ENCODE data around the gene CHST8. TPM values are rescaled to one million over a fixed set of nuclear protein-coding genes. Genes with fewer than 3 reads are reported as not detected.

The CHST8 gene
- total RNA-seq, 2 experiments from 2014 or later: not detected

DNA sequence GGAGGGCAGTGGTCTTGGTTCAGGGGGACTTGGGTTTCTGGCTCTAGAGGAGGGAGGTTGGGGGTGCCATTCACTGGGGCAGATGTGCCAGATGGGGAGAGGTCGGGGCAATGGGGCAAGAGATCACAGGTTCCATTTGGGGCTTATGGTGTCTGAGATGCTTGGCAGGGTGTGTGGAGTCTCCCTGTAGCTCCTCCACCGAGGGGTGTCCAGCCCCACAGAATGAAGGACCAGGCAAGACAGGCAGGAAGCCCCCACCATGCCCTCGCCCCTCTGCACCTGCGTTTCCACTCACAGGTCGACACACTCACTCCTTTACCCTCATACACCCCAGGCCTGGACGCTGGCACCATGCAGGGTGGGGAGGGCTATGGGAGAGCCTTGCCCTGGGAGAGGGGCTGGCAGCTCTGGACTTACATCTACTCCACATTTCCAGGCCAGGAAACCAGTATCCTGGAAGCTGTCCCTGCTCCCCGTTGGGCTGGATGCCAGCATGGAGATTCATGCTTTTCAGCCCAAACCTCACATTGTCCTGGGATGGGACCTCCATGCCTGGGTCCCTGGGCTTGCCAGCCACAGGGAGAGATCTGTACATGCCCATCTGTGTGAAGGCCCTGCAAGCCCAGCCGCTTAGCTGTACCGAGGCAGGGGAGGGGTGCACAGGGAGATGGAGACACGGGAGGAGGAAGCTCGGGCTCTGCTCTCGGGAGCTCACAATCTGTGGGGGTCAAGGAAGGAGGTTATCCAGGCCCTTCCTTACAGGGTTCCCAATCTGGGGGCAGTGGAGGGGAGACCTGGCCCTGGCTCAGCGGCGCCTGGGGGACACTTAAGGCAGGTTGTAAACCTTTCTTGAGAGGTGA lies 77.1 kb downstream of the CHST8 start:
- Mint-ChIP-seq H3K9me3 (no peaks in the 10 kb centered on the region), H3K27ac (no peak overlapping the region), H3K4me1 (no peaks in the 10 kb centered on the region), H3K27me3 (no peaks in the 10 kb centered on the region), H3K36me3 (no peaks in the 10 kb centered on the region), H3K4me3 (no peak overlapping the region)
- DNase-seq: no peak

DNA sequence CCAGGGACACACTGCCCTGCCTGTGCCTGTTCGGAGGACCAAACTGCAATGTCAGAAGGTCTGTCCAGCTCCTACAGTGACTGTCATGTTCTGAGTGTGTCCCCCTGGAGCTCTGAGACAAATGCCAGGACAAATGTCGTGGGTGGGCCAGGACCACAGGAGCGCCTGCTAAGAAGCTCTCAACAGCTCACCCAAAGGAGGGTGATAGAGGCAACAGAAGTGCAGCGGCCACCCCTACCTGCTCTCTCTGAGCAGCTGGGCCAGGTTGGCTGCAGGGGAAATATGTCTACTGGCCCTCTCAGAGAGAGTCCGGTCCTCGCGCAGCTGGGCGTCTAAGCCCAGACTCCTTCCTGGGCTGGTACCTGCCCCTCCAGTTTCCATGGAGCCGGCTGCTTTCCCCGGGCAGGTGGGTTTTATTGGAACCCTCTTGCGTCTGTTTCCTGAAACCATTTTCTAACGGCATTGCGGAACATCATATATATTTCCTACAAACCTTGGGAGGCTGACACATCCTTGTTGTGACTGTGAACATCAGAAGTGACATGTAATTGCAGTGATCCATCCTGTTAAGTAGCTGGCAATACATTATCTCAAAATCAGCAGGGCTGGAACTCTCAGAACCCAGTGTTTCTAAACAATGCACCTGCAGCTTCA lies 78.1 kb downstream of the CHST8 start:
- H3K27ac Mint-ChIP-seq: no peak overlapping the region
- H3K27me3 Mint-ChIP-seq: no peaks in the 10 kb centered on the region
- no peaks in the 10 kb centered on the region for H3K9me3 Mint-ChIP-seq
- H3K4me3 Mint-ChIP-seq: no peak overlapping the region
- no peak for DNase-seq
- no peaks in the 10 kb centered on the region for H3K36me3 Mint-ChIP-seq
- no peaks in the 10 kb centered on the region for H3K4me1 Mint-ChIP-seq

DNA sequence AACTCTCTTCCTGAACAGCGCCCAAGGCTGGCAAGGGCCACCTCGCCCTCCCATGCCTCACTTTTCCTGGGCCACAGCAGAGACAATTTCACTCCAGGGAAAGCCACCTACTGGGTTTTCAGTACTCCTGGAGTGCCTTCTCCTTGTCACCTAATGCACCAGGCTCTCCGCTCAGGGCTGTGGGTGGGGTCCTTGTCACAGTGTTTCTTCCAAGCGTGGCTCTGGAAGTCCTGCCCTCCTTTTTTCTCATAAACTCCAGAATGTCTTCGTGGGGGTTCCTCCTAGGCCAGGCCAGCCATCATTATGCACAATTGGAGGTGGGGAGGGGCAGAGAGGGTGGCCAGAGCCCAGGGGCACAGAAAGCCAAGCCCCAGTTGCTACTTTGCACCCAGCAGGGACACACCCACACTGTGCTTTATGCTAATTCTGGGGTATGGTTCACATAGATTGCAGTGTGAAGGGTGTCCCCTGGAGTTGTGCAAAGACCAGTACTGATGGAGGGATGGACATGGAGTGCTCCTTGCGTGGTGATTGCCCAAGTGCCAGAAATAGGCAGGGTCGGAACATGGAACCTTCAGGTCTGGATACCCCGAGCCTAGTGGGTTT lies 78.8 kb downstream of the CHST8 start:
- Mint-ChIP-seq H3K4me1 (no peaks in the 10 kb centered on the region), H3K27me3 (no peaks in the 10 kb centered on the region), H3K4me3 (no peak overlapping the region), H3K27ac (no peak overlapping the region), H3K9me3 (no peaks in the 10 kb centered on the region), H3K36me3 (no peaks in the 10 kb centered on the region)
- no peak for DNase-seq

DNA sequence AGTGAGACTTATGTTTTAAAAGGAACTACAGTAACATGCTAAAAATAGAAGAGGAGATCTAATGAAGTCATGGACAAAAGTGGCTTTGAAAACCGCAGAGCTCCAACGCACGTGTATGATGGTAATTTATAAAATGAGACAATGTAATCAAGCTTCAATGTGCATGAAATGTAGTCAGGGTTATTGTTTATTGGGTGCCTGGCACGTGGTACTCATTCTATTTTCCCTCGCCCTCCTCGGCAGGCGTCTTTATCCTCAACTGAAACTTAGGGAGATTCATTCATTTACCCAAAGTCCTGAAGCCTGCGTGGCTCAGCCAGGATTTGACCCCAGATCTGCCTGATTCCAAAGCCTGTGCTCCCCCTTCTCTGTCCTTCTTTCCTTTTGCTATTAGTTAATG lies 79.8 kb downstream of the CHST8 start:
- Mint-ChIP-seq H3K27me3 (no peaks in the 10 kb centered on the region), H3K36me3 (no peaks in the 10 kb centered on the region), H3K4me3 (no peak overlapping the region), H3K27ac (no peak overlapping the region), H3K9me3 (no peaks in the 10 kb centered on the region), H3K4me1 (no peaks in the 10 kb centered on the region)
- DNase-seq: no peak

DNA sequence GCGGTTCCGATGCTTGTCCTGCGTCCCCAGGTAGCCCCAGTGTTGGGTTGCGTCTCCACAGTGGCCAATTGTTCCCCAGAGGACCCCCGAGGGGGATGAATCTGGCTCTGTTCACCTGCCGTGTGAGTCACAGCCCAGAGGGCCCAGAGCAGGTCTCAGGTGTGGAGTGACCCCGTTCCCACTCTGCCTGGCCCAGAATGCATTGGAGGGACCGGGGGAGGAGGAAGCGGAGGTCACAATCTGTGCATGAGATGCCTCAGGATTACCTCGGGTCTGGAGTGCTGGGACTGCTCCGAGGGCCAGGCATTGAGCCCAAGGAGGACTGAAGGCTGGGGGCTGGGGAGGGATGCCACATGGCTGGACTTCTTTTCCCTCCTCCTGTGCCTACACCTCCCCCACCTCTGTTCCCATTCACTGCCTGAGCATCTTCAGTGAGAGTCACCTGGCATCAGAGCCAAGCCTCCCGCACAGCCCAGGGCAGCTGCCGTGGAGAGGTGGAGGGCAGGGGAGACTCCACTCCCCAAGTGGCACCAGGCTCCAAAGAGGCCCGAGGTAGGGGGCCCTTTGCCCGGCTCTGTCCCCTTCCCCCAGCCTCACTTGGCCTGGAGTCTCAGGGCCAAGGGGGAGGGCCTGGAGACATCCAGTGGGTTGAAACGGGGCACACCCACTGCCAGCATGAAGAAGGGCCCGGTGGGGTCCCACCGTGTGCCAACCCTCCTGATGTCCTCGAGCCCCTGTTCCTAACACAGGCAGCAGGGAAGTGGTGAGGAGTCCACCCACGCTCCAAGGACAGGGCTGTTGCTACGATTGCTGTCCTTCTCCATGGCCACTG lies 81.1 kb downstream of the CHST8 start:
- no peaks in the 10 kb centered on the region for H3K9me3 Mint-ChIP-seq

DNA sequence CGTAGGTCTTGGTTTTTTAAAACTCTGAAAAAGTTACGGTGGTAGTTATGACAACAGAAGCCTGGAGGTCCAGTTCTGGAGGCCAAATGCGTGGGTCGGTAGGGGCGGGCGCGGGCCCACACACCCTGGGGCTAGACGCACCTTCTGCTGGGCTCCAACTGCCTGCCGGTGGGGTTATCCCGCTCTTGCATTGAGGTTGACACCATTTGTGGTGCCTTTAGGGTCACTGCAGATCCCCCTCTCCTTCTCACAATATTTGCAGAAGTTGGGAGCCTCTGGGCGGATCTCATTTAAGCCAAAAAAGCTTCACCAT lies 81.6 kb downstream of the CHST8 start:
- Mint-ChIP-seq H3K4me3 (no peak overlapping the region), H3K9me3 (no peaks in the 10 kb centered on the region), H3K27ac (no peak overlapping the region), H3K27me3 (no peaks in the 10 kb centered on the region), H3K4me1 (no peaks in the 10 kb centered on the region), H3K36me3 (no peaks in the 10 kb centered on the region)
- no peak for DNase-seq

More for the DNA sequence above, 81.1 kb downstream of the CHST8 start:
- Mint-ChIP-seq H3K36me3 (no peaks in the 10 kb centered on the region), H3K4me3 (no peak overlapping the region), H3K27ac (no peak overlapping the region), H3K4me1 (no peaks in the 10 kb centered on the region), H3K27me3 (no peaks in the 10 kb centered on the region)
- DNase-seq: no peak

DNA sequence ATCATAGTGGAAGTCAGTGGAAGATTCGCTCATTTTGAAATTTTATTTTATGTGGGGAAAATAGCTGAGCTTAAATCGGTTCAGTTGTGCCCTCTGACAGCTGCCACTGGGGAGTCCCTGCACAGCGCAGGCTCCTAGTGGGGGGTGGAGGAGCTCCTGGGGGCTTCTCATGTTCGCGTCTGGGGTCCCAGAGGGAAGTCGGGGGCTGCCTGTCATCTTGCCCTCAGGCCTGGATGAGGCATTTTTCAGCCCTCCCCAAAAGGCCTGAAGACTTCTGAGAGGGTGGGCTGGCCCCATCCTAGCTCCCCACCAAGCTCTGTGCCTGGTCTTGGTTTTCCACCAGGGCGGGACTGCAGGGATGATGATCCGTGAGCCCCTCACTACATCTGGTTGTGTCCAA lies 82.1 kb downstream of the CHST8 start:
- no peak for DNase-seq
- Mint-ChIP-seq H3K36me3 (no peaks in the 10 kb centered on the region), H3K27me3 (no peaks in the 10 kb centered on the region), H3K9me3 (no peaks in the 10 kb centered on the region), H3K4me3 (no peak overlapping the region), H3K27ac (no peak overlapping the region), H3K4me1 (no peaks in the 10 kb centered on the region)

DNA sequence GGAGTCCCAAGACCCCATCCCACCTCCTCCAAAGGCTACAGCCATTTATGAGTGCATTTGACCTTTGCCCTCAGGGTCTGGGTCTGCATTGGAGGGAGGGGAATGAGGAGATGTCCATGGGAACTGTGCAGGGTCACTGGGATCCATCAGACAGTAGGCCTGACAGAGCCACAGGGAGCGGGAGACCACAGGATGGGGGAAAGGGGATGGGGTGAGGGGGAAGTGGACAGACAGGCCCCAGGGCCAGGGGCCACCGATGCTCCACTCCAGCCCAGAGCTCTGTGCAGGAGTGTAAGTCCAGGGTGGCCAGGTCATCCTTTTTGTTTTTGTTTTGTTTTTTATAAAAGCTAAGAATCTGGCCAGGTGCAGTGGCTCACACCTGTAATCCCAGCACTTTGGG lies 82.5 kb downstream of the CHST8 start:
- Mint-ChIP-seq H3K36me3 (no peaks in the 10 kb centered on the region), H3K9me3 (no peaks in the 10 kb centered on the region), H3K4me1 (no peaks in the 10 kb centered on the region), H3K27me3 (no peaks in the 10 kb centered on the region), H3K4me3 (no peak overlapping the region), H3K27ac (no peak overlapping the region)
- DNase-seq: no peak

DNA sequence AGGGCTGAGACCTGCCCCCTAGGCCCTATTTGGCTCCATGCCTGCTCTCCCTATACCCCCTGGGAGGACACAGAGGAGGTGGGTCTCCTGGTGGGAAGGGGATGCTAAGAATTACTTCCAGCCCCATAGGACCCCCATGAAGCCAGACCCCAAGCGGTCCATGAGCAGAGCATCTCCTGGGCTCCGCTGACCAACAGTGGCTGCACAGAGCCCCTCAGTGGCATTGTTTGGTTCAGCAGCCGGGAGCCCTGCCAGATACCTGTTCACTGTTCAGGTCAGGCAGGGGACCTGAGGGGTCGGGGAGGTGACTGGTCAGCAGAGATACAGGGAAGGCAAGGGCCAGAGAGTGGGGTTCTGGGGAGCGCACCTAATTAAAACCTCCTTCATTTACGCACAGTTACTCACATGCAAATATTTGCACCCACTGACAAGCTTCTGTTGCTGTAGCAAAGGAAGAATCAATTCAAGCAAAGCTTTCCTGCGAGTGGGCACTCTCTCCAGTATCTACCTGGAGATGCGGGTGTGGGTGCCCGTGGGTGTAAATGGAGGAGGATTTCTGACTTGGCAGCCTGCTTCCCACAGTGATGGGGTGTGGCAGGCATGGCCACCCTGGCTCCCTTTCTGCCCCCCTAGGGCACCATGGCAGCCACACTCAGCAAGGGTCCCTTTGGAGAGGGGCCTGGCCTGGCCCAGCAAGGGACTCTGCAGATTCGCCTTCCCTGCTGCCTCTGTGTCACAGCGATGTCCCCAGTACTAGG lies 83.5 kb downstream of the CHST8 start:
- H3K9me3 Mint-ChIP-seq: peaks cover 4% of the 10 kb centered on the region
- H3K4me1 Mint-ChIP-seq: no peaks in the 10 kb centered on the region
- peaks cover 3% of the 10 kb centered on the region for H3K27me3 Mint-ChIP-seq
- no peak overlapping the region for H3K4me3 Mint-ChIP-seq
- no peak for DNase-seq
- no peak overlapping the region for H3K27ac Mint-ChIP-seq
- no peaks in the 10 kb centered on the region for H3K36me3 Mint-ChIP-seq

DNA sequence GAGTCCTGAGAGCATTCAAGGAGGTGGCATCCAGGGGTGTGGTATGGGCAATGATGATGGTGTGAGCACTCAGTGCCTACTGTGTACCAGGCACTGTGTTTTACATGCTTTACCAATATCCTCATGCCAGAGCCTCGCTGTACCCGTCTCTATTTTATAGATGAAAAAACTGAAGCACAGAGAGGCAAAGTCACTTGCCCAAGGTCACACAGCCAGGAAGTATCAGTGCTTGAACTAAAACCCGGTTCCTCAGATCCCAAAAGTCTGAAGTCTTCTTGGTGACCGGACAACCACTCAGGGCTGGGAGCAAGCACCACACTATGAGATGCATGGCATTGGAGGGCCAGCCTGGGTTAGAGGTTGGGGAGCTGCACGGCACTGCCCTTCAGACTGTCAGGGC lies 84.1 kb downstream of the CHST8 start:
- Mint-ChIP-seq H3K9me3 (peaks cover 5% of the 10 kb centered on the region), H3K27me3 (peaks cover 5% of the 10 kb centered on the region), H3K4me1 (no peaks in the 10 kb centered on the region), H3K27ac (no peak overlapping the region), H3K4me3 (no peak overlapping the region), H3K36me3 (no peaks in the 10 kb centered on the region)
- no peak for DNase-seq

DNA sequence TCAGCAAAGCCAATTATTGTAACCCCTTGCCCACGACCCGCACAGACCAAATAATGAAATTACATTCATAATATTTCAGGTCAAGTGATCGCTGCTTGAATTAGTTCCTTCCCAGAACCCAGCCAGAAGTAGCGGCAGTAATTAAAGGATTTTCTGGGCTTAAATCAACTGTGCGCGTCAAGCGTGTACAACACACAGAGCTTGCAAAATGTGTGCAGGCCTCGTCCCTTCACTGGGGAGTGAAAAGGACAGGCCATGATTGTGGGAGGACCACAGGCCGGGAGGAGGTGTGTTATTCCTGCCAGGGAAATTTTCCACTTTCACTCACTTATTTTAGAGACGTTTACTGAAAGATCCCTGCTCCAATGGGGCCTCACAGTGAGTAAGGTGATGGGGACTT lies 84.9 kb downstream of the CHST8 start:
- Mint-ChIP-seq H3K27me3 (peaks cover 5% of the 10 kb centered on the region), H3K4me3 (no peak overlapping the region), H3K9me3 (peaks cover 5% of the 10 kb centered on the region), H3K4me1 (no peaks in the 10 kb centered on the region), H3K27ac (no peak overlapping the region), H3K36me3 (no peaks in the 10 kb centered on the region)
- no peak for DNase-seq

DNA sequence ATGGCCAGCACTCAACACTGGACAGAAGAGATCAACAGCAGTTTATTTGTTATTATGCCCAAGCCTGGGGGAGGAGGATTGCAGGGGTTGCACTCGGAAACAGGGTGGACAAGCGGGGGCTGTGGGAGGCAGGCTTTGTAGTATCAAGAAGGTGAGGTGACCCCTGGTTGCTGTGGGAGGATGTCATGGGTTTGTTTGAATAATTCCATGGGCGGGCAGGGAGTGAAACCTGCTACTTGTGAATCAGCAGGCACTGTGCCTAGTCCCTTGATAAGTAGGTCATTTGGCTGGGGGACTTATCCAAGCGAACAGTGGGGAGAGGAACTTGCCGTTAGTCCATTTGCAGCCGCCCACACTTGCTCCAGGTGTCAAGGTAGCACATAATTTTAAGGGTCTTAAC lies 90.5 kb downstream of the CHST8 start:
- peaks cover 11% of the 10 kb centered on the region for H3K9me3 Mint-ChIP-seq
- H3K4me1 Mint-ChIP-seq: no peaks in the 10 kb centered on the region
- H3K27me3 Mint-ChIP-seq: peaks cover 10% of the 10 kb centered on the region
- no peak overlapping the region for H3K27ac Mint-ChIP-seq
- H3K36me3 Mint-ChIP-seq: no peaks in the 10 kb centered on the region
- H3K4me3 Mint-ChIP-seq: no peak overlapping the region
- DNase-seq: no peak

DNA sequence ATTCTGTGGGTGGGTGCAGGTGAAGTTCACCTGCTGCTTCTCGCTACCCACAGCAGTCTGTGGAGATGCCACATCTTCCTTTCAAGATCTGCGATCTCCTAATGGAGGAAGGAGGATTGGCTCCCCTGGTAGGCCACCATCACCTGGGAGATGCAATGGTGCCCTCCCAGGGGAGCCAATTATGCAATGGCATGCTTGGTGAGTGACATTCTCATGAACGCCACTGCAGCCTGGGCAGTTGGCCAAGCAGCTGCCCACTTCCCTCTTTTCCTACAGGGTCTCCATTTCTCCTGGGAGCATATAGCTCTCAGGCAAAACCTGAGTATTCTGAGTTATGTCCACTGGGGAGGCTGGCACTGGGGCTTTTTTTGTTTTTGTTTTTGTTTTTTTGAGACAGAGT lies 91.4 kb downstream of the CHST8 start:
- DNase-seq: no peak
- Mint-ChIP-seq H3K4me3 (no peak overlapping the region), H3K9me3 (peaks cover 11% of the 10 kb centered on the region), H3K36me3 (no peaks in the 10 kb centered on the region), H3K4me1 (no peaks in the 10 kb centered on the region), H3K27me3 (peaks cover 10% of the 10 kb centered on the region), H3K27ac (no peak overlapping the region)

DNA sequence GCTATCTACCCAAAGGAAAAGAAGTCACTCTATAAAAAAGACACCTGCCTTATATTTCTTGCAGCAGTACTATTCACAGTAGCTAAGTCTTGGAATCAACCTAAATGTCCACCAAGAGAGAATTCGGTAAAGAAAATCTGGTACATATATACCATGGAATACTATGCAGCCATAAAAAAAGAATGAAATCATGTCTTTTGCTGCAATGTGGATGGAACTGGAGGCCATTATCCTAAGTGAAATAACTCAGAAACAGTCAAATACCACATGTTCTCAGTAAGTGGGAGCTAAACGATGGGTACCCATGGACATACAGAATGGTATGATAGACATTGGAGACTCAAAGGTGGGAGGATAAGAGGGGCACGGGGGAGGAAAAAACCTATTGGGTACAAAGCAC lies 92.4 kb downstream of the CHST8 start:
- no peak for DNase-seq
- Mint-ChIP-seq H3K4me1 (no peaks in the 10 kb centered on the region), H3K4me3 (no peak overlapping the region), H3K9me3 (peaks cover 11% of the 10 kb centered on the region), H3K27ac (no peak overlapping the region), H3K27me3 (peaks cover 10% of the 10 kb centered on the region), H3K36me3 (no peaks in the 10 kb centered on the region)

Measured in activated naive CD8-positive, alpha-beta T cell treated with anti-CD3 and anti-CD28 coated beads for 36 hours (primary cell).